ENCODE measurements around the gene MRPL10.

Gene MRPL10

DNA sequence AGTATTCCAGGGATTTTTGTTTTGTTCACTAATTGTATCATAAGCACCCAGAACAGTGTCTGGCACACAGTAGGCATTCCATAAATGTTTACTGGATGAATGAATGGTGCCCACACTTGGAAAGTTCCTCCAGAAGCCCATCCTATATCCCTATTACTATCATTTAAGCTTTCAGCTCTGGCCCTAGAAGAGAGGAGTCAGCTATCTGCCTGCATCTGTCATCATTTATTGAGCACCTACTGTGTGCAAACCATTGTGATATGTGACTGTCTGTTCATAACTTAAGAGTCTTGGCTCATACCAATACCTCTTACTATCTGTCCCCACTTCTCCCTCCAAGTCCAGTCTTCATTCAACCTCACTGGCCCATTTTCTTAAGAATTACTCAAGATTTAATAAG lies 39.7 kb upstream of the MRPL10 start:
- H3K36me3 ChIP-seq = no peaks in the 10 kb centered on the region
- H3K4me1 ChIP-seq (ENCODE audit: control insufficient read depth in 1 of 2, insufficient read depth in 1 of 2, low read depth in 1 of 2, low read length in 1 of 2) = no peaks in the 10 kb centered on the region
- peaks cover 87% of the 10 kb centered on the region for H3K27me3 ChIP-seq
- TF ChIP-seq, protein P1, sequence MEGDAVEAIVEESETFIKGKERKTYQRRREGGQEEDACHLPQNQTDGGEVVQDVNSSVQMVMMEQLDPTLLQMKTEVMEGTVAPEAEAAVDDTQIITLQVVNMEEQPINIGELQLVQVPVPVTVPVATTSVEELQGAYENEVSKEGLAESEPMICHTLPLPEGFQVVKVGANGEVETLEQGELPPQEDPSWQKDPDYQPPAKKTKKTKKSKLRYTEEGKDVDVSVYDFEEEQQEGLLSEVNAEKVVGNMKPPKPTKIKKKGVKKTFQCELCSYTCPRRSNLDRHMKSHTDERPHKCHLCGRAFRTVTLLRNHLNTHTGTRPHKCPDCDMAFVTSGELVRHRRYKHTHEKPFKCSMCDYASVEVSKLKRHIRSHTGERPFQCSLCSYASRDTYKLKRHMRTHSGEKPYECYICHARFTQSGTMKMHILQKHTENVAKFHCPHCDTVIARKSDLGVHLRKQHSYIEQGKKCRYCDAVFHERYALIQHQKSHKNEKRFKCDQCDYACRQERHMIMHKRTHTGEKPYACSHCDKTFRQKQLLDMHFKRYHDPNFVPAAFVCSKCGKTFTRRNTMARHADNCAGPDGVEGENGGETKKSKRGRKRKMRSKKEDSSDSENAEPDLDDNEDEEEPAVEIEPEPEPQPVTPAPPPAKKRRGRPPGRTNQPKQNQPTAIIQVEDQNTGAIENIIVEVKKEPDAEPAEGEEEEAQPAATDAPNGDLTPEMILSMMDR (IDR thresholded peaks at IDR 0.05) = no peak
- H3K4me3 ChIP-seq (ENCODE audit: low read depth in 1 of 2, low read length in 1 of 2) = no peak overlapping the region
- no peak overlapping the region for H3K27ac ChIP-seq
- no peaks in the 10 kb centered on the region for H3K9me3 ChIP-seq

DNA sequence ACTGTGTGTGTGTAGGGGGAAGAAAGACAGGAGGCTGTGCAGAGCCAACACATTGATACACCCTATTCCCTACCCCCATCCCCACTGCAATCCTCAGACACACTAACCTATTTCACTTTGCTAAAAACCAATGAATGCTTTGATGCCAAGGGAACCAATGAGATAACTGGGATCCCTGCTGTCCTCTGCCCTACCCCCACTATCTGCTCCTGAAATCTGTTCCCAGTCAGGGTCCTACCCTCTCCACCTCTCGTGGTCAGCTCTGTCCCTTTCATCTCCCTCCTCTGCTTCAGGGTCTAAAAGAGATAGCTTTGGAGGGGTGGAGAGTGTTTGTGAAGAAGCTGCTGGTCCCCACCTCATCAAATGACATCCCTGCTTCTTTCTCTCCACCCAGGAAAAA lies 38.7 kb upstream of the MRPL10 start:
- TF ChIP-seq, protein P1 (IDR thresholded peaks at IDR 0.05) = no peak
- Histone ChIP-seq H3K9me3 (no peaks in the 10 kb centered on the region), H3K36me3 (no peaks in the 10 kb centered on the region), H3K4me3 (ENCODE audit: low read depth in 1 of 2, low read length in 1 of 2) (no peak overlapping the region), H3K4me1 (ENCODE audit: control insufficient read depth in 1 of 2, insufficient read depth in 1 of 2, low read depth in 1 of 2, low read length in 1 of 2) (no peaks in the 10 kb centered on the region), H3K27me3 (peaks cover 87% of the 10 kb centered on the region), H3K27ac (no peak overlapping the region)

DNA sequence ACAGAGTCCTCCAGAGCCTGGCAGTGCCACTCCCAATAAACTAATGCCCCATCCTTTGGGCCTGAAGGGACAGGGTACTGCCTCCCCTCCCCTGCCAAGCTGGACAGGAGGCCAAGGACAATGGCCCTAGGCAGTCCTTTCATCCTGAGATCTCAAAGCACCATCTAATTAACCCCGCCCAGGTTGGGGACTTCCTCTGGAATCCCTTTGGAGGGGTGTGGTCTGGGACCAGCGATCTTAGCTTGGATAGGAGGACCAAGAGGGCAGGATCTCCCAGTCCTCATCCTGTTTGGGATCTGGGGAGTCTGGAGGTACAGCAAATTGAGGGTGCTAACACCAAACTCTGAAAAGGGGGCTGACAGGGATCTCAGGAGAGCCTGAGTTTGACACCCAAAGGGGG lies 37.8 kb upstream of the MRPL10 start:
- H3K4me1 ChIP-seq (ENCODE audit: control insufficient read depth in 1 of 2, insufficient read depth in 1 of 2, low read depth in 1 of 2, low read length in 1 of 2) = no peaks in the 10 kb centered on the region
- no peak overlapping the region for H3K4me3 ChIP-seq (ENCODE audit: low read depth in 1 of 2, low read length in 1 of 2)
- H3K27me3 ChIP-seq = peaks cover 88% of the 10 kb centered on the region
- no peaks in the 10 kb centered on the region for H3K9me3 ChIP-seq
- no peak overlapping the region for H3K27ac ChIP-seq
- H3K36me3 ChIP-seq = no peaks in the 10 kb centered on the region
- TF ChIP-seq, protein P1 (IDR thresholded peaks at IDR 0.05) = no peak

DNA sequence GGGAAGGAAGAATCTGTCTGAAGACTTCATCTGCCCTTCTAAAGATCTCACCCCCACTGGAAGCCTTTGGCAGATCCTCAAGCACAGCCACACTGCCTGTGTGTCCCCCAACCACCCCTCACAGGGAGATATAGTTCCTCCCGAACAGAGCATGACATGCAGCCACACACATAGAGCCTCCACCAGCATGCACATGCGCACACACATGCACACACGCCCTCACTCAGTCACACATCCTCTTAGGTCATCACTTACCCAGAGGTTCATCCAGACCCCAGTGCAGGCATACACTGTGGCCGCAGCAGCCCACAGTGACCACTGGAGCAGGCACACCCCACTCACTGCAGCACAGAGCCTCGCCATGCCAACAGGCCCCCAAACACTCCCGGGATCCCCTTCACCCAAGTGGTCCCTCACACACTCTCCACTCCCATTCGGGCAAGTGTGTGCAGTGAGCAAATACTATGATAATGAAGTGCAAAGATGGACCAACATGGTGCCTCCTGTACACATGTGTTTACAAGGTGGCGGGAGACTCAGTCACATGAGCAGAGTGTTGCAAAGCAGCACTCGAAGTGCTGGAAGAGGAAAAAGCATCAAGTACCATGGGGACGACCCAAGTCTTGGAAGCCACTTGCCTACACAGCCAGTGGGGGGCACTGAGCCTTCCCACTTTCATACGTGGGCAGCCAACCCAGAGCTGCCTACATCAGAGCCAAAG lies 36.6 kb upstream of the MRPL10 start:
- H3K36me3 ChIP-seq = no peaks in the 10 kb centered on the region
- H3K27me3 ChIP-seq = peaks cover 83% of the 10 kb centered on the region
- no peak overlapping the region for H3K4me3 ChIP-seq (ENCODE audit: low read depth in 1 of 2, low read length in 1 of 2)
- no peaks in the 10 kb centered on the region for H3K9me3 ChIP-seq
- TF ChIP-seq, protein P1 (IDR thresholded peaks at IDR 0.05) = no peak
- no peak overlapping the region for H3K27ac ChIP-seq
- no peaks in the 10 kb centered on the region for H3K4me1 ChIP-seq (ENCODE audit: control insufficient read depth in 1 of 2, insufficient read depth in 1 of 2, low read depth in 1 of 2, low read length in 1 of 2)

DNA sequence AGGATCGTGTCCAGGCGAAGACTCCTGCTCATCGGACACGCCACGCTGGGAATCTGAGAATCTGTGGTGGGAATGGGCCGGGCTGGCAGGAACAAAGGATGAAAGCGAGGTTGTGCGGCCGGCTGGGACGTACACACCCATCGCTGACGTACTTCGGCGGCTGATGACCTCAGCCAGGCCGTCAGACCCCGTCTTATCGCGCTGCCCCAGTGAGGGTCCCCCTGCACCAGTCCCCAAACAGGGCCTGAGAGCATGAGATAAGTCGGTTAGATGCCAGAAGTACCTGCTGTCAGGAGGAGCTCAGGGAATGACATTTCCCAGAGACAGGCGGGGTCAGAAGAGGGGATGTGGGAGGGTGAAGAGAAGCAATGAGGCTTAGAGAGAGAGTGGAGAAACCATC lies 35.6 kb upstream of the MRPL10 start:
- no peaks in the 10 kb centered on the region for H3K36me3 ChIP-seq
- peaks cover 73% of the 10 kb centered on the region for H3K27me3 ChIP-seq
- H3K9me3 ChIP-seq = no peaks in the 10 kb centered on the region
- no peak overlapping the region for H3K27ac ChIP-seq
- no peaks in the 10 kb centered on the region for H3K4me1 ChIP-seq (ENCODE audit: control insufficient read depth in 1 of 2, insufficient read depth in 1 of 2, low read depth in 1 of 2, low read length in 1 of 2)
- TF ChIP-seq, protein P1 (IDR thresholded peaks at IDR 0.05) = no peak
- H3K4me3 ChIP-seq (ENCODE audit: low read depth in 1 of 2, low read length in 1 of 2) = no peak overlapping the region
